IMR-90 (cell line): Measurements from ENCODE around the gene HOXB6. TPM values are rescaled to one million over a fixed set of nuclear protein-coding genes. Genes with fewer than 3 reads are reported as not detected.
A peak's percentile ranks its signal among the peaks of the same experiment; 100 is the strongest.

Source experiments
- ATAC-seq: fragments of 200-7000 bp; cut with Tn5 transposase; 2 replicates; pipeline ENCODE4 v1.9.1; 2020; ENCODE audit warnings: low read depth, mild to moderate bottlenecking, moderate library complexity
- BruUV-seq: library from RNA; stranded (reverse); fragments of 400-500 nt; replicated peaks from 2 replicates; lab custom pipeline; 2021; lab: Mats Ljungman, UMichigan
- CTCF ChIA-PET: fragments of 300-600 bp; formaldehyde crosslinking; extraction: SDS; loops from one replicate; lab custom pipeline; 2021; ENCODE audit warnings: antibody characterized with exemption; lab: Yijun Ruan, JAX
- POLR2A ChIA-PET: fragments of 300-600 bp; sonication (Branson Sonifier 250); formaldehyde crosslinking; loops from one replicate; lab custom pipeline; 2022; ENCODE audit warnings: antibody characterized with exemption; ENCODE audit not compliant: unreplicated experiment; lab: Charles Lee
- DNase-seq: peaks from one replicate; pipeline ENCODE4 v3.0.0; 2013
- H2AFZ ChIP-seq: replicated peaks from 2 replicates; pipeline ENCODE3; 2013; ENCODE audit warnings: low read length, mild to moderate bottlenecking; ENCODE audit not compliant: poor library complexity
- H2AK5ac ChIP-seq: 2 replicates; pipeline ENCODE4 v1.6.1; 2013; ENCODE audit warnings: low read depth, low read length, inconsistent platforms
- H2AK9ac ChIP-seq: replicated peaks from 2 replicates; pipeline ENCODE3; 2013; ENCODE audit warnings: mild to moderate bottlenecking, low read depth, low read length, moderate library complexity; ENCODE audit not compliant: poor library complexity
- H2BK120ac ChIP-seq: 2 replicates; pipeline ENCODE4 v1.6.1; 2013; ENCODE audit warnings: low read depth, low read length, inconsistent platforms
- H2BK15ac ChIP-seq: 3 replicates; pipeline ENCODE4 v1.6.1; 2013; ENCODE audit warnings: low read depth, low read length, inconsistent platforms
- H2BK20ac ChIP-seq: 2 replicates; pipeline ENCODE4 v1.6.1; 2013; ENCODE audit warnings: low read depth, mild to moderate bottlenecking, inconsistent platforms, low read length, moderate library complexity
- H2BK5ac ChIP-seq: 2 replicates; pipeline ENCODE4 v1.6.1; 2013; ENCODE audit warnings: mild to moderate bottlenecking, low read depth, low read length, inconsistent platforms; ENCODE audit not compliant: poor library complexity, severe bottlenecking
- H3K14ac ChIP-seq: replicated peaks from 2 replicates; pipeline ENCODE4 v1.6.1; 2013; ENCODE audit warnings: low read depth, low read length, inconsistent platforms
- H3K18ac ChIP-seq: 2 replicates; pipeline ENCODE4 v1.6.1; 2013; ENCODE audit warnings: low read depth, low read length, control low read depth
- H3K23ac ChIP-seq: 2 replicates; pipeline ENCODE4 v1.6.1; 2013; ENCODE audit warnings: low read depth, low read length, inconsistent platforms
- H3K27ac ChIP-seq: 2 replicates; pipeline ENCODE4 v1.5.1; 2013; ENCODE audit warnings: mild to moderate bottlenecking, control low read depth, low read length; ENCODE audit not compliant: insufficient read depth
- H3K27me3 ChIP-seq: 2 replicates; pipeline ENCODE4 v1.6.1; 2013; ENCODE audit warnings: low read length; ENCODE audit not compliant: control insufficient read depth, insufficient read depth
- H3K36me3 ChIP-seq: 2 replicates; pipeline ENCODE4 v1.6.1; 2013; ENCODE audit warnings: low read length, mixed read lengths; ENCODE audit not compliant: control insufficient read depth, insufficient read depth
- H3K4ac ChIP-seq: 2 replicates; pipeline ENCODE4 v1.6.1; 2013; ENCODE audit warnings: low read depth, low read length, inconsistent platforms
- H3K4me1 ChIP-seq: 2 replicates; pipeline ENCODE4 v1.6.1; 2013; ENCODE audit warnings: low read length, mixed read lengths; ENCODE audit not compliant: control insufficient read depth, insufficient read depth
- H3K4me2 ChIP-seq: 2 replicates; pipeline ENCODE4 v1.6.1; 2013; ENCODE audit warnings: low read depth, mild to moderate bottlenecking, control low read depth, low read length, moderate library complexity
- H3K4me3 ChIP-seq: 2 replicates; pipeline ENCODE4 v1.5.1; 2013; ENCODE audit warnings: low read depth, mild to moderate bottlenecking, control low read depth, low read length, moderate library complexity; ENCODE audit not compliant: insufficient read depth
- H3K56ac ChIP-seq: 2 replicates; pipeline ENCODE4 v1.6.1; 2013; ENCODE audit warnings: low read length, inconsistent platforms; ENCODE audit not compliant: insufficient read depth; ENCODE audit errors: extremely low read depth
- H3K79me1 ChIP-seq, 2 experiments: 2 replicates each; pipeline ENCODE4 v1.6.1; 2013; ENCODE audit warnings: low read length in 2 of 2, inconsistent platforms in 1 of 2, low read depth in 1 of 2
- H3K9ac ChIP-seq: 2 replicates; pipeline ENCODE4 v1.6.1; 2013; ENCODE audit warnings: low read depth, low read length, control low read depth
- H3K9me1 ChIP-seq: 2 replicates; pipeline ENCODE4 v1.6.1; 2013; ENCODE audit warnings: low read length, inconsistent platforms; ENCODE audit not compliant: insufficient read depth
- H3K9me3 ChIP-seq: 2 replicates; pipeline ENCODE4 v1.6.1; 2013; ENCODE audit warnings: low read length; ENCODE audit not compliant: control insufficient read depth, insufficient read depth
- H4K20me1 ChIP-seq: 2 replicates; pipeline ENCODE4 v1.6.1; 2013; ENCODE audit warnings: low read length, inconsistent platforms; ENCODE audit not compliant: insufficient read depth
- H4K5ac ChIP-seq: 2 replicates; pipeline ENCODE4 v1.6.1; 2013; ENCODE audit warnings: mild to moderate bottlenecking, low read depth, low read length, control low read depth
- H4K8ac ChIP-seq, 2 experiments: 2 replicates each; pipeline ENCODE4 v1.6.1; 2013; ENCODE audit warnings: low read depth in 2 of 2, low read length in 2 of 2, control low read depth in 1 of 2, inconsistent platforms in 1 of 2
- H4K91ac ChIP-seq: 2 replicates; pipeline ENCODE4 v1.6.1; 2013; ENCODE audit warnings: low read depth, low read length, inconsistent platforms; ENCODE audit not compliant: insufficient read depth
- MAZ ChIP-seq: IDR thresholded peaks from 2 replicates; pipeline ENCODE4 v1.6.1; 2012; ENCODE audit warnings: low read depth, mild to moderate bottlenecking, low read length, improper control_type of control experiment, moderate library complexity, borderline replicate concordance
- RFX5 ChIP-seq: IDR thresholded peaks from 2 replicates; pipeline ENCODE4 v1.8.0; 2012; ENCODE audit warnings: low read depth, mild to moderate bottlenecking, low read length, moderate library complexity
- whole genome bisulfite sequencing, 2 experiments: methylation state at CpG; one replicate each; pipeline versions ENCODE4 v1.1.5 to v1.1.7; 2013; ENCODE audit warnings: missing lambda C conversion rate in 2 of 2; ENCODE audit not compliant: insufficient read length in 1 of 2; ENCODE audit errors: extremely low coverage in 2 of 2; 5-methylcytosine and 5-hydroxymethylcytosine counted together
- dilution Hi-C: fragments of 300-500 bp; cut with HindIII; formaldehyde crosslinking; loops from one replicate; pipeline ENCODE4 v1.14.3; 2018; ENCODE audit warnings: low sequenced_read_pairs; ENCODE audit not compliant: unreplicated experiment
- in situ Hi-C: fragments of 300-500 bp; cut with MboI; formaldehyde crosslinking; loops from 3 replicates; pipeline ENCODE4 v1.14.3; 2019; ENCODE audit warnings: low sequenced_read_pairs, inconsistent platforms, mixed read lengths
- intact Hi-C: fragments of 100-400 bp; cut with micrococcal nuclease; formaldehyde crosslinking; loops from 2 replicates; pipeline ENCODE4 v1.10.0; 2022
- polyA plus RNA-seq, 3 experiments: library from polyadenylated mRNA; depleted of rRNA; stranded (reverse); fragments of >200 nt; gene quantifications; 2 replicates each; pipeline ENCODE4 v1.2.3, GENCODE V29; 2012; ENCODE audit warnings: low replicate concordance in 1 of 3
- total RNA-seq: library from RNA; depleted of rRNA; stranded (reverse); fragments of >200 nt; gene quantifications from 2 replicates; pipeline ENCODE4 v1.2.3, GENCODE V29; 2012

Gene HOXB6
- total and polyA plus RNA-seq, 2 of the 4 experiments (the other 2 are of a cell fraction), result 11.1 to 42.2 TPM

DNA sequence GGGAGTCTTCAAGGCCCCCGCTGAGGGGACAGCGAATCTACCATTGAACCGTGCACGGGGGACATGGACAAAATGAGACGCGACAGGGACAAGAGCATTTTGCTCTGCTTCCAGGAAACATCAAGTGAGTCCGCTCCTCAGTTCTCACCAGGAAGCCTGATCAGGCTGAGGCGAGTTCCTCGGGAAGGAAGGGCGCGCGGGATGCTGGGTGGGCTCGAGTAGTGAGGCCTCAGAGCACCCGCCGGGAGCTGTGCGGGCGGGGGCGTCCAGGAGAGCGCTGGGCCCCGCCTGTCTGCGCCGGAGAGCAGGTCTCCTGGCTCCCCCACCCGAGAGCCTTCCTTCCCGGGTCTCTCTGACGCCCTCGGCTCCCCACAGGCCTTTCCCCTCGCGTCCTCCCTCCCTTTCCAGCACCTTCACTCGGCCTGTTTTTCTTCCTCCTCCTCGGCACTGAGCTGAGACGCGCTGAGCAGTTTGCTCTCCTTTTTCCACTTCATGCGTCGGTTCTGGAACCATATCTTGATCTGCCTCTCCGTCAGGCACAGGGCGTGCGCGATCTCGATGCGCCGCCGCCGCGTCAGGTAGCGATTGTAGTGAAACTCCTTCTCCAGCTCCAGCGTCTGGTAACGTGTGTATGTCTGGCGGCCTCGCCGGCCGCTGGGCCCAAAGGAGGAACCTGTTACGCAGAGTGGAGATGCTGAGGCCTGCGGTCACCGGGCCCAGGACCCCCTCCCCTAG is 8.6 kb downstream of the HOXB6 start:
- peaks cover 12% of the 10 kb centered on the region; the same call in 1 of the 2 replicates for H3K36me3 ChIP-seq
- 0 out of 2 replicates have a peak, but pooled peaks cover 3% of the 10 kb centered on the region for H3K9me1 ChIP-seq
- POLR2A ChIA-PET, result interaction anchor here (0.7 to 1.1 kb wide), 2 partner anchors 17 to 268 kb away, joined by 4 to 12 read pairs; no protein-coding TSS in a partner anchor
- no peaks in the 10 kb centered on the region for H3K9me3 ChIP-seq
- H3K79me1 ChIP-seq, result peaks cover 17 to 30% of the 10 kb centered on the region in 2 experiments; a peak in 3 of 4 replicates
- peak; percentile 53 for DNase-seq
- H4K91ac ChIP-seq, result peak overlapping the region; percentile 92
- in situ Hi-C loops (loop anchor here (5.0 to 10.0 kb wide), 2 partner anchors 259 to 571 kb away; no protein-coding TSS in a partner anchor), intact Hi-C loops (no loop called here), dilution Hi-C loops (no loop called here)
- H3K56ac ChIP-seq, result peak overlapping the region; percentile 87
- H2AK9ac ChIP-seq, result peak overlapping the region; percentile 96
- peak overlapping the region; percentile 99 for H3K9ac ChIP-seq
- CTCF ChIA-PET, result interaction anchor here (1.7 kb wide), 1 partner anchor 244 kb away, joined by 5 read pairs; no protein-coding TSS in a partner anchor
- WGBS, 2 experiments, result 1% methylated on average over 29 of the region's 54 CpGs; no CpG with 5 or more reads in 1 of the 2 experiments
- TF ChIP-seq RFX5 (no peak), MAZ (0 out of 2 replicates have a peak, but pooled peaks have one; percentile 33)
- no TSS peak for BruUV-seq
- H4K20me1 ChIP-seq, result peaks cover 11% of the 10 kb centered on the region
- no peak for ATAC-seq
- H4K5ac ChIP-seq, result peak overlapping the region; percentile 61
- H2BK15ac ChIP-seq, result peak overlapping the region; percentile 82; the same call in 1 of the 3 replicates
- peak overlapping the region; percentile 90 for H2BK120ac ChIP-seq
- H2AFZ ChIP-seq, result peak overlapping the region; percentile 71
- peak overlapping the region; percentile 48; the same call in 1 of the 2 replicates for H2BK20ac ChIP-seq
- H3K27ac ChIP-seq, result peak overlapping the region; percentile 99
- H3K4me3 ChIP-seq, result peak overlapping the region; percentile 78
- peaks cover 12% of the 10 kb centered on the region for H3K4me1 ChIP-seq
- H3K4me2 ChIP-seq, result peak overlapping the region; percentile 95
- H2AK5ac ChIP-seq, result peak overlapping the region; percentile 96
- H3K4ac ChIP-seq, result peak overlapping the region; percentile 98
- H3K18ac ChIP-seq, result peak overlapping the region; percentile 87
- peak overlapping the region; percentile 97 for H3K14ac ChIP-seq
- H2BK5ac ChIP-seq, result peak overlapping the region; percentile 95
- peak overlapping the region; percentile 88 to 90 for H4K8ac ChIP-seq
- no peaks in the 10 kb centered on the region for H3K27me3 ChIP-seq
- H3K23ac ChIP-seq, result peak overlapping the region; percentile 98
